HG02623 (cell line): ENCODE measurements around the gene WDR26.
"Not testable (repeated sequence)": the region's sequence is repeated elsewhere in the genome, so short reads cannot be mapped to it uniquely, and the experiment has no call there.

Source experiments
- ATAC-seq: cut with Tn5 transposase; IDR thresholded peaks from one replicate; pipeline ENCODE4 v1.9.1; 2021; ENCODE audit warnings: moderate library complexity; ENCODE audit not compliant: unreplicated experiment

Gene WDR26

DNA sequence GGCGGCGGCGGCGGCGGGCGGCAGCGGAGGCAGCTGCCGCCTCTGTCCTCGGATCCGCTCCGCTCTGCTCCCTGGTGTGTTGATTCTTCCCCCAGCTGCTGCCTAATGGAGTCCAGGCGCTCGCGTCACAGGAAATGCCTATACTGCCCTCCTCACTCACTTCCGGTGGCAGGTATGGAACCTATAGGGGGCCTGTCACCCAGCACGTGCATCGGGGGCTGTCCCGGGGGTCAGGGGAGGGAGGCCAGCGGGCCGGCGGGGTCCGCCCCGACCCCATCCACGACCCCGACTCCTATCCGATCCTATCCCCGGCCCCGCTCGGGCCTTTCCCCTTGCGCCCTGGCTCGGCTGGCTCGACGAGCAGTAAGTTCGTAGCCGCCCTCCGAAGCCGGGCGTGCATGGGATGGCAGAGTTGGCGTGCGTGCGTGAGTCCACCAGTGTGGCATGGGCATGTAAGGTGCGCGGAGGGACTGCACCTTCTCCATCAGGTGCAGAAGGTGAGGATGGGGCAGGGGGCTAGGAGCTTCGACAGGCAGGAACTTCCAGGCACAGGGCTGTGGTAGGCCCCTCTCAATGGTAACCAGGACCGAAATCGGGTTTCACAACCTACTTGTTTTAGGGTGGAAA lies at the start of gene WDR26:
Gene WDR26, minus strand, starts transcription at position 107 of the 627 bp plus-strand sequence.
- peak; percentile 88 for ATAC-seq

DNA sequence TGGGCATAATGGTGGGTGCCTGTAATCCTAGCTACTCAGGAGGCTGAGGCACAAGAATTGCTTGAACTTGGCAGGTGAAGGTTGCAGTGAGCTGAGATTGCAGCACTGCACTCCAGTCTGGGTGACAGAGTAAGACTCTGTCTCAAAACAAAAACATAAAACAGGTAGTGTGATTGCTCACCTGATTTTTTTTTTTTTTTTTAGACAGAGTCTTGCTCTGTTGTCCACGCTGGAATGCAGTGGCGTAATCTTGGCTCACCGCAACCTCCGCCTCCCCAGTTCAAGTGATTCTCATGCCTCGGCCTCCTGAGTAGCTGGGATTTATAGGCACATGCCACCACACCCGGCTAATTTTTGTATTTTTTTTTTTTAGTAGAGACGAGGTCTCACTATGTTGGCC lies 48.6 kb upstream of the WDR26 start:
- not testable (repeated sequence) for ATAC-seq

DNA sequence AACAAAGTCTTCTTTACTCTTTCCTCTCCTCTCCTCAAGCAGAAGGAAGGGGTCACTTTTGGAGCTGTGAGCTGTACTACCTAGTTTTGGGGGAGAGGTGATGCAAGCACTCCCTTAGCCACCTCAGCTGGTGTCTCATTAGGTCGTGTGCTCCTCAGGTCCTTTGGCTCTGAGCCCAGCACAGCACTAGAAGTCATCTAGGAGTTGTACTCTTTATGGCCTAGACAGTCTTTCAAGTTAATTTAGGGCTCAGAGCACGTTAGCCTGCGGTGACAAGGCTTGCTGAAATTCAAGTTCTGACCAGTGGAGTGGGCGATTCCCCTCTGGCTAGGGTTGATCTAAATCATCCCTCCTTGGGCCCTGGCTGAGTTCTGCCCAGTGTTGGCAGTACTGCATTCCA lies 48.0 kb upstream of the WDR26 start:
- no peak for ATAC-seq

DNA sequence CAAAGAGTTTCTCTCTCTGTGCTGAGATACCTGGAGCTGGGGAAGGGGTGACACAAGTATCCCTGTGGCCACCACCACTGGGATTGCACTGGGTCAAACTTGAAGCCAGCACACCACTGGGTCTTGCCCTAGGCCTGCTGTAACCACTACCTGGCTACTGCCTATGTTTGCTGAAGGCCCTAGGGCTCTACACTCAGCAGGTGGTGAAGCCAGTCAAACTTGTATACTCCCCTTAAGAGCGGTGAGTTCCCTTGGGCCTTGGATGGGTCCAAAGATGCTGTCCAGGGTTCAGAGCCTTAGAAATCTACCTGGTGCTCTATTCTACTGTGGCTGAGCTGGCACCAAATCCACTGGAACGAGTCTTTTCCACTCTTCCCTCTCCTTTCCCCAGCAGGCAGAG lies 47.0 kb upstream of the WDR26 start:
- ATAC-seq = no peak

DNA sequence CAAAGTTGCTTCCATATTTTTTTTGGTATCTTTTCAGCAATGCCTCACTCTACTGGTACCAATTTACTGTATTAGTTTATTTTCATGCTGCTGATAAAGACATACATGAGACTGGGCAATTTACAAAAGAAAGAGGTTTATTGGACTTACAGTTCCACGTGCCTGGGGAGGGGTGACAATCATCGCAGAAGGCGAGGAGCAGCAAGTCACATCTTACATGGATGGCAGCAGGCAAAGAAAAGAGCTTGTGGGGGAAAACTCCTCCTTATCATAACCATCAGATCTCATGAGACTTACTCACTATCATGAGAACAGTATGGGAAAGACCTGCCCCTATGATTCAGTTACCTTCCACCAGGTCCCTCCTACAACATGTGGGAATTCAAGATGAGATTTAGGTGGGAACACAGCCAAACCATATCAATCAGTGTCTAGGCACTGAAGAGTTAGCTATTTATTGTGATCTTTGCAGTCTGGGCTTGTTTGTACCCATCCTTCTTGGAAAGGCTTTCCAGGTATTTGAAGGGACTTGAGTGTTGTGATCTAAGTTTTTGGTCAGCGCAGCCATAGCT lies 46.4 kb upstream of the WDR26 start:
- ATAC-seq = not testable (repeated sequence)

DNA sequence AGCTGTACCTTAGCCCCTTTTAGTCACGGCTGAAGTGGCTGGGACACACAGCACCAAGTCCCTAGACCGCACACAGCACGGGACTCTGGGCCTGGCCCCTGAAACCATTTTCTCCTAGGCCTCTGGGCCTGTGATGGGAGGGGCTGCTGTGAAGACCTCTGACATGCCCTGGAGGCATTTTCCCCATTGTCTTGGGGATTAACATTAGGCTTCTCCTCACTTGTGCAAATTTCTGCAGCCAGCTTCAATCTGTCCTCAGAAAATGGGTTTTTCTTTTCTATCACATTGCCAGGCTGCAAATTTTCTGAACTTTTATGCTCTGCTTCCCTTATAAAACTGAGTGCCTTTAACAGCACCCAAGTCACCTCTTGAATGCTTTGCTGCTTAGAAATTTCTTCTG lies 45.6 kb upstream of the WDR26 start:
- not testable (repeated sequence) for ATAC-seq

DNA sequence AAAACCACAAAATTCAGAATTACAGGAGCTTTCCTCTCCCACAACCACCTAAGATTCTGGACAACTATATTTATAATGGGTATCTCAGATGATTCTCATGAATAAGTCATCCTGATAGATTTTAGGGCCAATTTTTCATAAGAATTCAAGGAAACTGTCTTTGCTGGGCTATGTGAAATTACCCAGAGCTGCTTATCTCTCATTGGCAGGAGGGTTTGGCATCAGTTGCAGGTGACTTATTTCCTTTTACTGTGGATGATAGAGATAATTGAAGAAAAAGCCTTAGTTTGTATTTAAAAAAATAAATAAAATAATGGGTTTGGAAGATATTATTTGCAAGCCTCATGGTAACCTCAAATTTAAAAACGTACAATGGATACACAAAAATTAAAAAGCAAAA lies 38.2 kb upstream of the WDR26 start:
- ATAC-seq = no peak

DNA sequence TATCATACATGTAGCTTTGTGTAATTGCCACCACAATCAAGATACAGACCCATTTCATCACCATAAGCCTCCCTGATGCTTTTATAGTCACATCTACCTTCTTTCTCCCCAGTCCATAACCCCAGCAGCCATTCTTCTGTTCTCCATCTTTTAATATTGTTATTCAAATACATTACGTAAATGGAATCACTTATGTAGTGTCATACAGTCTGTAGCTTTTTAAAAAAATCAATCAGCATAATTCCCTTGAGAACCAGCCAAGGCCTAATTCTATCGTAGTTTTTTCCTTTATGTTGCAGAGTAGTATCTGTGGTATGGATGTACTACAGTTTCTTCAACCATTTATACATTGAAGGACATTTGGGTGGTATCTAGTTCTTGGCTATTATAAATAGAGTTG lies 31.6 kb upstream of the WDR26 start:
- no peak for ATAC-seq

DNA sequence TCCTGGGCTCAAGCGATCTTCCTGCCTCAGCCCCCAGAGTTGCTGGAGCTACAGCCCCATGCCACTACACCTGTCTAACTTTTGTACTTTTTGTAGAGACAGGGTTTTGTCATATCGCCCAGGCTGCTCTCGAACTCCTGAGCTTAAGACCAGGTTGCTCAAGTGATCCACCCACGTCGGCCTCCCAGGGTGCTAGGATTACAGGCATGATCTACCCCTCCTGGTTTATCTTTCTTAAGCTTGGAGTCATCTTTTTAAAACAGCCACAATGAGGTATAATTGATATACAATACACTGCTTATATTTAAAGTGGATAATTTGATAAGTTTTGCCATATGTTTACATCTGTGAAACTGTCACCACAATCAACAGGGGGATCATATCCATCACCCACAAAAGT lies 25.4 kb upstream of the WDR26 start:
- ATAC-seq = no peak

DNA sequence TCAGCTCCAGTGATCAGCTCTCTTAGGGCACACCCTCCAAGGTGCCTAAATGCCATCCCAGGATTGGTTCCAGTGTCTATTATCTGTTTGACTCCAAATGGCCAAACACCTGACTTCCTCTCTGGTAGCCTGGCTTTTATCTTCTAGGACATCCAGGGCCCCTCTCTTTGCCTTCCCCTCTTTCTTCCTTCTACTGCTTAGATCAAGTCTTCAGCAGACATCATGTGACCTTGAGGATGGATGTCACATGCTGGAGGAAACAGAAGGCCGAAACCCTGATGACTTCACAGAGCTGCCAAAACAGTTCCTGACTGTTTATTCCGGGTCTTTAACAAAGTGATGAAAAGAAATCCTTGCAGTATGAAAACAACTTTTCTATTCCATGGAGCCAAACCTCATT lies 24.4 kb upstream of the WDR26 start:
- no peak for ATAC-seq

DNA sequence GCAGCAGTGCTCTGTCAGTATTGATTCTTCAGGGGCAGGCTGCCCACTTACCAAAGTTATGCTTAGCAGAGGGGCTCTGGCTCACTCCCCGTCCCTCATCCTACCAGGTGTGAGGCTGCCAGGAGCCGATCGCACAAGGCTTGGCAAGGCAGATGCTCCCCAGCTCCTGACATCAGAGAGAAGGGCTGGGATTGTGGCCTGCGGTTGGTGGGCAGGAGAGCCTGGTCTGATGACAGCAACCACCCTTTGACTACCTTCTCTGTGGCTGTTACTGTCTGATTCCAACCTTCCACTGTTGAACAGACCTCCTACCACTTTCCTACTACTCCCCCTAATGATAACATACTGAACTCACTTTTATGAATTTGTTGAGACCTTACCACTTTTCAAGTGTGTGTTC lies 23.7 kb upstream of the WDR26 start:
- no peak for ATAC-seq

DNA sequence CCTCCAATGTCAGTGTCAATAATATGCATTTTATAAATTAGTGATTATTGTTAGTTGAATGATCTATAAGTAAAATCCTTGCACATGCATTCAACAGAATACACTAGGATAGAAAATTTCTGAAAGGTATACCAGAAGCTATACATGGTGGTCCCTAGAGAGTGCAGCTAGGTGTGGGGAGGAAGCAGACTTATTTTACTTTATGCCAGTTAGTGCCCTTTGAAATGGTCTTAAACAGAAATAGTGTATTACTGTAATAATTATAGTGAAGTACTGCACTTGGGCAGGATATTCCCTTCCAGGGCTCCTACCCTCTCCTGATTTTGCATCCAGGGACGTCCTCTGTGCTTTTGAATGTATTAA lies 23.2 kb upstream of the WDR26 start:
- ATAC-seq = no peak

DNA sequence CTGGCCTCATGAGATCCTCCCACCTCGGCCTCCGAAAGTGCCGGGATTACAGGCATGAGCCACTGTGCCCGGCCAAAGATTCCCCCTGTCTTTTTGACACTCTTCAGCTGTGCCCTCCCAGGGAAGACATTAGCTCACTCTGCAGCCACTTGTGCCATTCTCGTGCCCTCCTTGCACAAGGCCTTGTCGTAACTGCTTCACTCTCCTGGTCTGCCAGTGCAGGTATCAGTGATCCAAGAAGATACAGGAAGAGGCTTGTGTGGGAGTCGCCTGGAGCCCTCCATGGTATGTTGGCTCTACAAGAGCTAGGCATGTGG lies 22.0 kb upstream of the WDR26 start:
- ATAC-seq = no peak

DNA sequence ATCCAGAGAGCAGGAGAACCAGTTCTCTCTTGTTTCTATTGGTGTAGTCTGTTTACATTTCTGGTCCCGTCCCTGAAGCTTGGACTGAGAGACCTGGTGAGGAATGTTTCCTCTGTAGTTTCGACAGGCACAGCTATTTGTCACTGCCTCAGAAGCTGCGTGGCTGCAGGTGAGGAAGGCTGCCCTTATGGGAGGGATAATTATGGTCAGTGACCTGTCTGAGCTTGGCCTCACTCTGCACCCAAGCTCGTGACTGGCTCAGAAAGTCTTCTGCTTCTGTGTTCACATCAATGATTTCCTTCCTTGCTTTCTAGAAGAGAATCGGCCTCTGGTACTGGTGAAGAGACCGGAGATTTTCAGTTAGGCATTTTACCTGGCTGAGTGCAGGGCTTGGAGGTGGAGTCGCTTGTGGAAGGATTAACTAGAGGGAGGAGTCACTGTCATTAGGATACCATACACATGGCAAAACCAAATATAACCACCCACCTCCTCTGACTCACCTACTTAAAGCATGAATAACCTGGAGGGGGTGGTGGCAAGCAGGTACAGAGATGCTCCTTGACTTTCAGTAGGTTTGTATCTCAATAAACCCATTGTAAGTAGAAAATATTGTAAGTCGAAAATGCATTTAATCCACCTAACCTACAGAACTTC lies 19.9 kb upstream of the WDR26 start:
- ATAC-seq = no peak

DNA sequence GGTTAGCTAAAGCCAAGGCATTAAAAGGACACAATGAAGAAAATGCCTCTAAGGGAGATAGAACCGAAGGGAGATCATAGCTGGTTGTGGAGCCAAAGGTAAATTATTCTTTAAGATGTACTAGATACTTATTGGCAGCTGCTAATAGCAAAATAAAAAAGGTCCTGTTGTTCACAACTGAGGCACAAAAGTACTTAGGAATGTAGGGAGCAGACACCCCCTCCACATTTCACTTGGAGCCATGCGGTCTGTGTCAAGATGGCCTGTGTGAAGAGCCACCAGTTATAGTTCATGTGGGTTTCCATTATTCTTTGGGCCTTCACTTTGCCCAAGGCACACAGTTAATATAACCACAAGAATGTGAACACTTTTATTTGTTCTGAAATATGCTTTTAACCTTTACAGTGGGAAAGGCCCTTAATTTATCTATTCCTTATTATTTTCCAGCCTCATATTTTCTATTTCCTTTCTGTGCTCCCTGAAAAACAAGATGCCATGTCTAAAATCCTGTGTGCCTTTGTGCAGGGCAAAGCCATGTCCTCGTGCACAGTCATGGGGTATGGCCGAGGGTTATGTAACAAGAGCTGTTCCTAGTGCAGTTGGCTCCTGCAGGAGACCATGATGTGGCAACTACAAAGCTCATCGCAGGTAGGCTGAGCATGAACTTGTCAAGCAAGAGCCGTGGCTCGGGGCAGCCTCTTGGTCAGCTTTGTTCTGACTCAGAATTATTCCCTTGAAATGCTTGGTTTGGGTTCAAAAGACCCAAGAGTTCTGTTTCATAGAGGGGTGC lies 16.2 kb upstream of the WDR26 start:
- no peak for ATAC-seq

DNA sequence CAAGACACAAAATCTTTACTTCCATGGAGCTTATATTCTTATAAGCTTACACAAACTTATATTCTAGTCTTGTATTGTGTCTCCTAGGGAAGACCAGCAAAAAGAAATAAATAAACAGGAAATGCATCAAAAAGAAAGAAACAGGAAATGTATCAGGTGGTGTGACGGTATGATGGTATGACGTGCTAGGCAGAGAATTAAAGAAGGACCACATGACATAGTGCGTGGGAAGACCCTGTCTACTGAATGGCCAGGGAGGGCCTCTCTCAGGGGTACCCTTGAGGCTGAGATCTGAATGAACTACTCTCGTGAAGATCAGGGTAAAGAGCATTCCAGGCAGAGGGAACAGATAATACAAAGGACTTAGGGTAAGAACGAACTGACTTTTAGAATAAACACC lies 15.6 kb upstream of the WDR26 start:
- ATAC-seq = no peak

DNA sequence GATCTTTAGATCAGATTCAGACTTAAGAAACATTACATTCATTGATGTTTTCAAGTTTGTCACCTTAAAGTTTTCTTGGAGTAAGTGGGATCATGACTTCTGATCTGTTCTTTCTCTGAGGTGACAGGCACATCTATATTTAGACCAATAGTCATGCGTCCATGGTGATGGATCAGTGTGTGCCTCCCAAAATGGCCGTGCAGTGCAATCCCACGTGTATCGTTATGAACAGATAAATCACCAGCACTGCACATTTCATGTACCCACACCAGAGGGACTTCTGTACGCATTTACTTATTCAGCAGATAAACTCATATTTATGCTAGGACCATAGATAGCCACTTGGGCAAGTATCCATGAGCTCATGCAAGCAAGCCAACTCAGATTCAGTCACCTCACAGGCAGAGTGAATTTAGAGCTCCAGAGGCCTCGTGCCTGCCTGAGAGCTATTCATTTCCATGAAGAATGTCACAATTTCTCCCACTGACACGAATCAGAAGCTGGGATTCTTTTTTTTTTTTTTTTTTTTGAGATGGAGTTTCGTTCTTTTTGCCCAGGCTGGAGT lies 13.9 kb upstream of the WDR26 start:
- ATAC-seq = no peak

DNA sequence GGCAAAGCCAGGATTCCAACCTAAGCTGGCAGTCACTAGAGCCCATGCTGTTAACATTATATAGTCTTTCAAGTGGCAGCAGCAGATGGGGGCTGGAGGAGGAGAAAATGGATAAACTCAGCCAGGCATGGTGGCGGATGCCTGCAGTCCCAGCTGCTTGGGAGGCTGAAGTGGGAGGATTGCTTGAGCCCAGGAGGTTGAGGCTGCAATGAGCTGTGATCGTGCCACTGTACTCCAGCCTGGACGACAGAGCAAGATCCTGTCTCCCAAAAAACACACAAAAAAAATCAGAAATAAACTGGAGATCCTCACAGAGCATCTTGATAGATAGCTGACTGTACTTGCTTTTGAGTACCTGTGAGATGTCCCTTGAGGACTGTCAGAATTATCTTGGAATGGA lies 13.4 kb upstream of the WDR26 start:
- no peak for ATAC-seq

DNA sequence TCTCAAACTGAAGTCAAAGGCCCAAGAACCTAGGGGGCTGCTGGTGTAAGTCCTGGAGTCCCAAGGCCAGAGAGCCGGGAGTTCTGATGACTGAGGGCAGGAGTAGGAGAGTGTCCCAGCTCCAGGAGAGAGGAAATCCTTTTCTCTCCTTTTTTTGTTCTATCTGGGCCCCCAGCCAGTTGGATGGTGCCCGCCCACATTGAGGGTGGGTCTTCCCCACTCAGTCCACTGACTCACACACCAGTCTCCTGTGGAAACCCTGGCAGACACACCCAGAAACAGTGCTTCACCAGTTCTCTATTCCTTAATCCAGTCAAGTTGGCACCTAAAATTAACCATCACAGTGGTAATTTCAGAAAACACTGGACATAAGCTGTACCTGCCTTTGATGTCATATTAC lies 12.7 kb upstream of the WDR26 start:
- no peak for ATAC-seq

DNA sequence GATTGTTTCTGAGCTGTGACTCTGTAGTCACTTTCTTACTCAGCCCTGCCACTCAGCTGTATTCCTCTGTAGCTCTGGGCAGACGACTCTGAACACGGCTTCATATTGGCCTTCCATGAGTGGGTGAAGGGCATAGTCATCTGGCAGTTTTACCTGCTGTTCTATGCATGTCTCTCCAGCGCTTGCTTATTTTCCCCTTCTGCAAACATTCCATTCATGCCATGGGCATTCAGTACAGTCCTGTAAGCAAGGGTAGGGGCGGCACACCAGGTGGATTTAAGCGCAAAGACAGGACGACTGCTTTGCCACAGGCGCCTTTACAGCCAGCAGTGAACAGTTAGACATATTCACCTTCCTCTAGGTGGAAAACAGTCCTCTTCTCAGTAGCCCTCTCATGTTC lies 4.4 kb upstream of the WDR26 start:
- no peak for ATAC-seq

DNA sequence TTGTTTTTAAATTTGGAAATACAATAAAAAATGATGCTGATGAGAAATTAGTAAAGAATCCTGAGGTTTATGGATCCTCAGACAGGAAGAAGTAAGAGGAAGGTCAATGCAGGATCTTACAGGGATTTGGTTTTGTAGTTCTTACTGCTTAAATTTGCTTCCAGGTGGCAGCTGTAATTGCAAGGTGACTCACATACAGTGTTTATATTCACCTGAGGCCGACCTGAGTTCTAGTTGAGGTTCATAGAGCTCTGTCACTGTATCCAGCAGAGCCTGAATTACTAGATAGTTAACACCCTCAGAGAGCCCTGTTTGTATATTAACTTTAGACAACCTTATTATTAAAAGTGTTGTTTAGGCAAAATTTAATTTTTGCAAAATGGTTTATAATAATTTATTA lies 1.4 kb upstream of the WDR26 start:
- ATAC-seq = no peak

DNA sequence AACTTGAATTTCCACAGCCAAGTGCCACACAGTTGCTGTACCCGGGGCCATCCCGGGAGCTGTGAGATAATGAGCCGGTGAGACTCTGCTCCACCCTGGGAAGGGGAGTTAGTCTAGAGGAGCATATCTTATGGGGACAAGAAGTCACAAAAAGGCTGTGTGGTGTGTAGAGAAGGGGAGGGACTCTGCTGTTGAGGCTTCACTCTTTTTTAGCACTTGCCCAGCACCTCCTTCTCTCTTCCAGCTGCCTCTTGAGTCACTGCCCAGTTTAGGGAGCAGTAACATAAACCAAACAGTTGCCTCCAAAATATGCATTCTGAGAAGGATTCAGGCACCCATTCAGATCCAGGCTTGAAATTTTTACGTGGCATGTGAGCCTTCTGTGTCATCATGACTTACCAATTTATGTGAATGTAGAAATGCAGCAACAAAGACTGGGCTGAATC lies 744 bp upstream of the WDR26 start:
- ATAC-seq = peak; percentile 6
